ENCODE measurements around the gene UBE3A.

UBE3A gene

GRCh38 chr15:25381579-25381978 lies 57.2 kb downstream of the UBE3A start:
- ChIA-PET CTCF (no interaction called here), POLR2A (no interaction called here)
- no peak for TF ChIP-seq FOXK2 (IDR thresholded peaks at IDR 0.05)
- TF ChIP-seq ARNT (IDR thresholded peaks at IDR 0.05), result no peak
- TF ChIP-seq FOXM1 (IDR thresholded peaks at IDR 0.05; ENCODE audit: borderline replicate concordance), result no peak
- no peak for TF ChIP-seq HDGF (IDR thresholded peaks at IDR 0.05; ENCODE audit: borderline replicate concordance)
- TF ChIP-seq LEF1 (IDR thresholded peaks at IDR 0.05; ENCODE audit: borderline replicate concordance), result no peak
- TF ChIP-seq TARDBP (IDR thresholded peaks at IDR 0.05), result no peak
- no peak for TF ChIP-seq NFRKB (IDR thresholded peaks at IDR 0.05)
- TF ChIP-seq CTBP1 (IDR thresholded peaks at IDR 0.05; ENCODE audit: borderline replicate concordance), result no peak
- no peak for TF ChIP-seq ELF4 (IDR thresholded peaks at IDR 0.05)
- no peak for TF ChIP-seq L3MBTL2 (conservative IDR thresholded peaks at IDR 0.05)
- TF ChIP-seq PKNOX1 (IDR thresholded peaks at IDR 0.05), result no peak
- TF ChIP-seq FOXA1 (IDR thresholded peaks at IDR 0.05), result no peak
- no peak for TF ChIP-seq SUZ12 (IDR thresholded peaks at IDR 0.05)
- TF ChIP-seq ZNF384 (IDR thresholded peaks at IDR 0.05), result no peak
- no peak for TF ChIP-seq BHLHE40 (IDR thresholded peaks at IDR 0.05; ENCODE audit: borderline replicate concordance)
- no peak for DNase-seq (ENCODE audit: extremely low spot score)

GRCh38 chr15:25378501-25378901 lies 60.3 kb downstream of the UBE3A start:
- no peak for DNase-seq (ENCODE audit: extremely low spot score)
- ChIA-PET CTCF (no interaction called here), POLR2A (no interaction called here)
- TF ChIP-seq FOXA1 (IDR thresholded peaks at IDR 0.05) (no peak), NFRKB (IDR thresholded peaks at IDR 0.05) (no peak), HDGF (IDR thresholded peaks at IDR 0.05; ENCODE audit: borderline replicate concordance) (no peak), CTBP1 (IDR thresholded peaks at IDR 0.05; ENCODE audit: borderline replicate concordance) (no peak), FOXM1 (IDR thresholded peaks at IDR 0.05; ENCODE audit: borderline replicate concordance) (no peak)

GRCh38 chr15:25375557-25375956 lies 63.3 kb downstream of the UBE3A start:
- ChIA-PET POLR2A (no interaction called here), CTCF (no interaction called here)
- no peak for TF ChIP-seq LEF1 (IDR thresholded peaks at IDR 0.05; ENCODE audit: borderline replicate concordance)
- no peak for TF ChIP-seq ARNT (IDR thresholded peaks at IDR 0.05)
- no peak for TF ChIP-seq BHLHE40 (IDR thresholded peaks at IDR 0.05; ENCODE audit: borderline replicate concordance)
- no peak for DNase-seq (ENCODE audit: extremely low spot score)

- no peak for TF ChIP-seq SP1 (IDR thresholded peaks at IDR 0.05)
- no peak for TF ChIP-seq PKNOX1 (IDR thresholded peaks at IDR 0.05)
- no peak for TF ChIP-seq CTBP1 (IDR thresholded peaks at IDR 0.05; ENCODE audit: borderline replicate concordance)
- TF ChIP-seq FOXM1 (IDR thresholded peaks at IDR 0.05; ENCODE audit: borderline replicate concordance), result no peak
- TF ChIP-seq BHLHE40 (IDR thresholded peaks at IDR 0.05; ENCODE audit: borderline replicate concordance), result no peak
- TF ChIP-seq HDGF (IDR thresholded peaks at IDR 0.05; ENCODE audit: borderline replicate concordance), result no peak
- no peak for TF ChIP-seq FOXA1 (IDR thresholded peaks at IDR 0.05)
- no peak for TF ChIP-seq LEF1 (IDR thresholded peaks at IDR 0.05; ENCODE audit: borderline replicate concordance)
- no peak for TF ChIP-seq ELF4 (IDR thresholded peaks at IDR 0.05)
- CTCF ChIA-PET, result no interaction called here
- POLR2A ChIA-PET, result no interaction called here
- no peak for DNase-seq (ENCODE audit: extremely low spot score)
These were observed 64.7 kb downstream of the UBE3A start for GRCh38 chr15:25374143-25374542.

- no peak for DNase-seq (ENCODE audit: extremely low spot score)
- ChIA-PET CTCF (no interaction called here), POLR2A (no interaction called here)
- TF ChIP-seq SP1 (IDR thresholded peaks at IDR 0.05), result no peak
- no peak for TF ChIP-seq BHLHE40 (IDR thresholded peaks at IDR 0.05; ENCODE audit: borderline replicate concordance)
- TF ChIP-seq FOXM1 (IDR thresholded peaks at IDR 0.05; ENCODE audit: borderline replicate concordance), result no peak
- TF ChIP-seq CTBP1 (IDR thresholded peaks at IDR 0.05; ENCODE audit: borderline replicate concordance), result no peak
- no peak for TF ChIP-seq PKNOX1 (IDR thresholded peaks at IDR 0.05)
- no peak for TF ChIP-seq HDGF (IDR thresholded peaks at IDR 0.05; ENCODE audit: borderline replicate concordance)
- TF ChIP-seq LEF1 (IDR thresholded peaks at IDR 0.05; ENCODE audit: borderline replicate concordance), result no peak
- TF ChIP-seq FOXK2 (IDR thresholded peaks at IDR 0.05), result no peak
- TF ChIP-seq TARDBP (IDR thresholded peaks at IDR 0.05), result no peak
- TF ChIP-seq SUZ12 (IDR thresholded peaks at IDR 0.05), result no peak
These were observed 66.5 kb downstream of the UBE3A start for GRCh38 chr15:25372298-25372697.

- CTCF ChIA-PET, result no interaction called here
These were observed 70.0 kb downstream of the UBE3A start for GRCh38 chr15:25368850-25369249.

More at GRCh38 chr15:25368850-25369249, 70.0 kb downstream of the UBE3A start:
- no peak for TF ChIP-seq FOXA1 (IDR thresholded peaks at IDR 0.05)
- no peak for TF ChIP-seq ARNT (IDR thresholded peaks at IDR 0.05)
- TF ChIP-seq SUZ12 (IDR thresholded peaks at IDR 0.05), result no peak
- TF ChIP-seq NFRKB (IDR thresholded peaks at IDR 0.05), result no peak
- no peak for TF ChIP-seq HDGF (IDR thresholded peaks at IDR 0.05; ENCODE audit: borderline replicate concordance)
- TF ChIP-seq SP1 (IDR thresholded peaks at IDR 0.05), result no peak
- TF ChIP-seq TARDBP (IDR thresholded peaks at IDR 0.05), result no peak
- no peak for TF ChIP-seq BHLHE40 (IDR thresholded peaks at IDR 0.05; ENCODE audit: borderline replicate concordance)
- TF ChIP-seq FOXK2 (IDR thresholded peaks at IDR 0.05), result no peak
- TF ChIP-seq FOXM1 (IDR thresholded peaks at IDR 0.05; ENCODE audit: borderline replicate concordance), result no peak
- no peak for TF ChIP-seq L3MBTL2 (conservative IDR thresholded peaks at IDR 0.05)
- no peak for TF ChIP-seq LEF1 (IDR thresholded peaks at IDR 0.05; ENCODE audit: borderline replicate concordance)
- no peak for TF ChIP-seq CTBP1 (IDR thresholded peaks at IDR 0.05; ENCODE audit: borderline replicate concordance)
- no peak for TF ChIP-seq ELF4 (IDR thresholded peaks at IDR 0.05)
- TF ChIP-seq PKNOX1 (IDR thresholded peaks at IDR 0.05), result no peak
- no peak for TF ChIP-seq ZNF384 (IDR thresholded peaks at IDR 0.05)
- no peak for DNase-seq (ENCODE audit: extremely low spot score)
- POLR2A ChIA-PET, result no interaction called here

Measured in HEK293T (cell line).